ENCODE results near the gene SOWAHD.
"Not testable (repeated sequence)": the region's sequence is repeated elsewhere in the genome, so short reads cannot be mapped to it uniquely, and the experiment has no call there.

The SOWAHD gene

DNA sequence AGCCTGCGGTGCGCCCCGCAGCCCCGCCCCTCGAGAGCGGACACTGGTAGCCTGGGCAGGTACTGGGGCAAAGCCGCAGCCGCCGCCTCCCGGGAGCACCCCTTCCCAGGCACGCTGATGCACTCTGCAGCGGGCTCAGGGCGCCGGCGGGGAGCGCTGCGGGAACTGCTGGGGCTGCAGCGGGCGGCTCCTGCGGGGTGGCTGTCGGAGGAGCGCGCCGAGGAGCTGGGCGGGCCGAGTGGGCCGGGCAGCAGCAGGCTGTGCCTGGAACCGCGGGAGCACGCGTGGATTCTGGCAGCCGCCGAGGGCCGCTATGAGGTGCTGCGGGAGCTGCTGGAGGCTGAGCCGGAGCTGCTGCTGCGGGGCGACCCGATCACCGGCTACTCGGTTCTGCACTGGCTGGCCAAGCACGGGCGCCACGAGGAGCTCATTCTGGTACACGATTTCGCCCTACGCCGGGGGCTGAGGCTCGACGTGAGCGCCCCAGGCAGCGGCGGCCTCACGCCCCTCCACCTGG is 401 bp downstream of the SOWAHD start:
- DNase-seq: no peak

DNA sequence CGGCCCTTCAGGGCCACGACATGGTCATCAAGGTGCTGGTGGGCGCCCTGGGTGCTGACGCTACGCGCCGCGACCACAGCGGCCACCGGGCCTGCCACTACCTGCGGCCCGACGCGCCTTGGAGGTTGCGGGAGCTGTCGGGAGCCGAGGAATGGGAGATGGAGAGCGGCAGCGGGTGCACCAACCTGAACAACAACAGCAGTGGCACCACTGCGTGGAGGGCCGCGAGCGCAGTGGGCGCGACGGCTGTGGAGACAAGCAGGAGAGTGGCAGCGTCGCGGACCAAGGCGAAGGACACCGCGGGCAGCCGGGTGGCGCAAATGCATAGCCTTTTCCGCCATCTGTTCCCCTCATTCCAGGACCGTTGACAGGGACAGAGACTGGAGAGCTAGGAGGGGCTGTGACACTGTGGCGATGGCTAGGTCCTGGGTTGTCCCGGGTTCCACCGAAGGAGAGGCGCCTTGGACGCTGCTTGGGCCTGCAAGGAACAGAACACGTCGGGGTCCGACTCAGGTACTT is 919 bp downstream of the SOWAHD start:
- DNase-seq: no peak

DNA sequence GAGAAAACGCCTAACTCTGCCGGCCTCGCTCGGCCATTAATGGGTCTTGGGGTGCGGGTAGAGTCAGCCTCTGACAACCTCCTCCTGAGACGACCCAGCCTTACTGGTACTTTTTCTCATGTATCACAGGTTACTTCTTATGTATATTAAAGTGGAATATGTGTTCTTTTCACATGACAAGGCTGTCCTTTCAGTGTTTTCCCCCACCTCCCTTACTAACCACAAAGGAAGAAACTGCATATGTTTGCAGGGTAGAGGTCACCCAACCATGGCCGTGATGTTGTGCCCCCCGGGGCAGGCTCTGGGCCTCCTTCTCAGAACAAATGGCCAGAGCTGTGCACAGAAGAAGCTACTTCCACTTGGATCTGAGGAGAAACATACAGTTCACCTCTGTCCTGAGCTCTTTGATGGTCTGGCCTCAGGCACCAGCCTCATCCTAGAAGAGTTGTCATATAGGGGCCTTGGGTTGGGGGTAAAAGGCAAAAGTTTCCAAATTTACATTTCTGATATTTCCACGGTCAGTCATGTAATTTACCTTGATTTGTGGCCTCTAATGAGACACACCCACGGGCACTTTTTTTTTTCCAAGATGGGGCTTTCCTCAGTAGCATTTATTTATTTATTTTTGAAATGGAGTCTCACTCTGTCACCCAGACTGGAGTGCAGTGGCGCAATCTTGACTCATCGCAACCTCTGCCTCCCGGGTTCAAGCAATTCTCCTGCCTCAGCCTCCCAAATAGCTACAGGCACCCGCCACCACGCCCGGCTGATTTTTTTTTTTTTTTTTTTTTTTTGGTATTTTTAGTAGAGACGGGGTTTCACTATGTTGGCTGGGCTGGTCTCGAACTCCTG is 1.9 kb downstream of the SOWAHD start:
- DNase-seq: no peak

DNA sequence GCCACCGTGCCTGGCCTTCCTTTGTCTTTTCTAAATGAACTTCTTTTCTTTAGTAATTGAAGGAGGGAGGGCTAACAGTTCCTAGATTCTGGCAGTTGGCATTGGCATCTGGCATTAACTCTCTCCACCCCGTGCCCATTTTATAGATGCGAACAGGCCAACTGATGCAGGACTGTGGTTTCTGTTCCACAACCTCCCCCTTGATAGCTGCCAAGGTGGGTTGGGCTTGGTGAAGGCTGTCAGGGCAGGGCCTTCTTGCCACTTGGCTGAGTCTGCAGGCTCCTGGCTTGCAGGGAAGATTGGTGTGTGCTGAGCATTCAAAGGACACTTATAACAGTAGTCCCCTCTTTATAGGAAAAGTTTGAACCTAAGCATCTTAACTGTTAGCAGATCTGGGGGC is 4.3 kb downstream of the SOWAHD start:
- no peak for DNase-seq

DNA sequence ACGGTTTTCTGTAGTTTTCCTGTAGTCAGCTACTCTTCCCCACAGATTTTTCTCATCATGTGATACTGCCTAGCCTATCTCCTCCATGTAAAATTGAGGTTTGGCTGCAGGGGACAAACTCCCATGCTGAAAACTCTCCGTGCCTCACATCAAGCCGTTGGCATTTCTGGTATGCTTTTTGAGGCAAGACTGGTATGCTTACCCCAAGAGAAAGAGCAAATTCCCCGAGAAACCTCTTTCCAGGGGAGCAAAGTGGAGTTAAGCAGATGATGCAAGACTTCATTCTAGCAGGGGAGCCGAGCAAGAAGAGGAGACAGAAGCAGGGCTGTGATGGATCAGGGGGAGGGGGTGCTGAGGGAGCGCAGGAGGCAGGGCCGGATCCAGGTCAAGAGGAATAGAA is 4.8 kb downstream of the SOWAHD start:
- DNase-seq: no peak

DNA sequence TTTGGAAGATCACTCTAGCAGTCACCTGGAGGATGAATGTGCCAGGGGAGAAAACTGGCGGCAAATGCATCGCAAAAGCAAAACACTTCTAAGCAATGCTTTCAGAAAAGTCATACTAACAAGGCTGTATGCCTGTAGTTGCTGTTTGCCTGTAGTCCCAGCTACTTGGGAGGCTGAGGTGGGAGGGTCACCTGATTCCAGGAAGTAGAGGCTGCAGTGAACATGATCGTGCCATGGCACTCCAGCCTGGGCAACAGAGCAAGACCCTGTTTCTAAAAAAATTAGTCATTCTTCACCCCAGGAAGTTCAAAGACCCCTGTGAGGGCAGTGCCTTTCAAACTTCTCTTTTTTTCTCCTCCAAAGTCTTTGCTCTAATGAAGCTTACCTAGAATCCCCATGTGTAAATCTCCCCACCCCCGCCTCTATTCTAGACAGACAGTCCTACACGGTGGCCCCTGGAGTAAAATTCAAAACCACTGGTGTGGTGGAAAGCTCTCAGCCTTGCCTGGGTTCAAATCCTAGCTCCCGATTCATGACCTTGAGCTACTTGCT is 5.5 kb downstream of the SOWAHD start:
- DNase-seq: no peak

DNA sequence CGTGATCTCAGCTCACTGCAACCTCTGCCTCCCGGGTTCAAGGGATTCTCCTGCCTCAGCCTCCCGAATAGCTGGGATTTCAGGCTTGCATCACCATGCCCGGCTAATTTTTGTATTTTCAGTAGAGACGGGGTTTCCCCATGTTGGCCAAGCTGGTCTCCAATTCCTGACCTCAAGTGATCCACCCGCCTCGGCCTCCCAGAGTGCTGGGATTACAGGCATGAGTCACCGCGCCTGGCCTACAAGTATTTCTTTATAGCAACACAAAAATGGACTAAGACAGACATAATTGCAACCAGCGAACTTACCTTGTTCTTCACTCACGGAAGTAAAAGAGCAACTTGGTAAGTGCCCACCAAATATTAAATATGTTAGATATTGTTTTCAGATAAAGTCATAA is 10.0 kb downstream of the SOWAHD start:
- DNase-seq: not testable (repeated sequence)

DNA sequence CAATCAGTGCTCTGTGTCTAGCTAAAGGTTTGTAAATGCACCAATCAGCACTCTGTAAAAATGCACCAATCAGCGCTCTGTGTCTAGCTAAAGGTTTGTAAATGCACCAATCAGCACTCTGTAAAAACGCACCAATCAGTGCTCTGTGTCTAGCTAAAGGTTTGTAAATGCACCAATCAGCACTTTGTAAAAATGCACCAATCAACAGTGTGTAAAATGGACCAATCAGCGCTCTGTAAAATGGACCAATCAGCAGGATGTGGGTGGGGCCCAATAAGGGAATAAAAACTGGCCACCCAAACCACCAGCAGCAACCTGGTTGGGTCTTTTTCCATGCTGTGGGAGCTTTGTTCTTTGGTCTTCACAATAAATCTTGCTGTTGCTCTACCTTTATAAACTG is 11.0 kb downstream of the SOWAHD start:
- DNase-seq: not testable (repeated sequence)

DNA sequence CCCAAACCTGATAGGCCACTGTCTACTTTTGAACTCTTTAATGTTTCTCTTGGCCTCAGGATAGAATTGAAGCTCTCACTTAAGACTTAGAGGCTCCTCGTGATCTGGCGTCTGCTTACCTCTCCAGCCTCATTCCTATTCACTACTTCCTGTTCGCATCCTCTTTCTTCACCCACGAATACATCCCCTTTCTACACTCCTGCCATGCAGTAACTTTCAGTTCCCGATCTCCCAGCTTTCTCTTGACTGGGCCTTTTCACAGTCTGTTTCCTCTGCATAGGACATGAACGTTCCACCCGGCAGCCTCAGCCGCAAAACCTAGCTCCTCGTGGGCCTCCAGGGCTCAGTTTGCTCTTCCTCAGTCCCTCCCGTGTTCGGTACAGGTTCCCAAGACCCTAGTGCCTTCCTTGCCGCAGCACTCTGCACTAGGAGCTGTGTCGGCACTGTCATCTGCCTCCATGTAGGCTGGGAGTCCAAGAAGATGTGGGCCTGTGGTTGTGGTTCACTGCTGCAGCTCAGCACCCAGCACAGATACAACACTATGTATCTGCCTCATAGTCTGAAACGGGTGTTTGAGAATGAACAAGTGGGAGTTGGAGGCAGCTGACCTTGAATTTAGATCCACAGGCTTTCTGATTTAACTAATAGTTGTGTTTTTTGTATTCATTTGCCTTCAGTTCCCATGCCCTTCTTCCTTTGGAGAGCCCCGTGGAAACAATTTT is 17.3 kb downstream of the SOWAHD start:
- no peak for DNase-seq

DNA sequence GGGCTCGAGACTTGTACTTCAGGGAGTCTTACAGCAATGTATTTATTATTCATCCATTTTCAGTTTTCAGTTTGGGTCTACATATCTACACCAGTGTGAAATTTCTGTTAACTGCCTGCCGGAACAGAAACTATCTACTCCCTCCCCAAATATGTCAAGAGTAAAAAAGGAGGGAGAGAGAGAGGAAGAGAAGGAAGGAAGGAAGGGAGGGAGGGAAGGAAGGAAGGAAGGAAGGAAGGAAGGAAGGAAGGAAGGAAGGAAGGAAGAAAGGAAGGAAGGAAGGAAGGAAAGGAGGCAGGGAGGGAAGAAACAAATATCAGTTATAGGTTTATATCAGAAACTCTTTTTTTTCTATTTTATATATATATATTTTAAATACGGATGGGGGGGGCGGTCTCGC is 20.4 kb downstream of the SOWAHD start:
- no peak for DNase-seq

DNA sequence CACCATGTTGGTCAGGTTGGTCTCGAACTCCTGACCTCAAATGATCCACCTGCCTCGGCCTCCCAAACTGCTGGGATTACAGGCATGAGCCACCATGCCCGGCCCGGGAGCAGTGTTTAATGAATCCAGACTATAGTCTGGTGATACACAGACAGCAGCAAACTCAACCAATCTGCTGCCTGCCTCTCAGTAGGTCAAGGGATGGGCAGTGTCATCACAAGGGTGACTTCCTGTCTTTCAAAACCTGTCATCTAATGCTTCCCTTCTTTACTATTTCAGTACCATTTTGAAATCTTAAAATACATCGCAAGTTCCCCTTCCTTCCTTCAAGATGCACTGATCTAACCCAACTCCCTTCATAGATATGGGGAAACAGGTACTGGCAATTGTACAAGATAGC is 24.6 kb downstream of the SOWAHD start:
- DNase-seq: no peak

DNA sequence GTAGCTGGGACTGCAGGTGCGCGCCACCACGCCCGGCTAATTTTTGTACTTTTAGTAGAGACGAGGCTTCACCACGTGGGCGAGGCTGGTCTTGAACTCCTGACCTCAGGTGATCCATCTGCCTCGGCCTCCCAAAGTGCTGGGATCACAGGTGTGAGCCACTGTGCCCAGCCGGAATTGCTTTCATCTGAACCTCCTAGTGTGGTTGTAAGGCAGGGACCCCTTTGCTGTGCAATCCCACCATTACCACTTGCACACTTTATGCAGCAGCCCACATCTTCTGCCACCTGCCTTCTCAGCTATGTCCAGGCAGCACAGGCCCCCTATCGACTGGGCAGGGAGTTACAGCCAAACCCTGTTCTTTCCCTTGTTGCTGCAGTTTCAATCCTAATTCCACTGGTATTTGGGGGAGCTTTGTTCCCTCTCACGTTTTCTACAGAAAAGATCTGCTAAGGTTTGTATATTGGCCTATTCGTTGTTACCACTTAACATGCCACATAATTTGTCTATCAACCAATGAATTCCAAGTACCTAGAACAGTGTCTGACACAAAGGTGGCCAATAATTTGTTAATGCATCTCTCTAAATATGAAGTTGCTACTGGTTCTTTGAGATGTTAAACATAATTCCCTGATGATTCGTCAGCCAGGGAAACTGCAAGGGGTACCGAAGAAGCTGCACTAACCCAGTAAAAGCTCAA is 26.5 kb downstream of the SOWAHD start:
- DNase-seq: peak in 1 of 3 experiments; percentile 22

DNA sequence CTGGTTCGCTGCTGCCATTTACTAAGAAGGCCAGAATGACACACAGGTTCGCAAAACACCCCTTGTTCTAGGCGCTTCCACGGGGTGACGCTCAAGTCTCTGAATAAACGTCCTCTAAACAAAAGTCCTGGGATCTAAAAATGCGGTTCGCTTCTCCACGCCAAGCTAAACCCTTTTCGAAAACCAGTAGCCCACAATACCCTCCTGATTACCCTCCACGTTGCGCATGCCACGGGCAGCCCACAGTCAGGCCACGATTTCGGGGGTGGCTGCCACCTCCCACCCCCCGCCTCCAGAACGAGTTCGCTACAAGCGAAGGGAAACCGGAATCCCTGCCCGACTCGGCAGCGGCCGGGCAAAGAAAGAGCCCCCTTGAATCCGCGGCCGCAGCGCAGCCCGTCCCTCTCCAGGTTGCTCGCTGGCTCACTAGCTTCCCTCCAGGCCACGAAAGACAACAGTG is 32.6 kb downstream of the SOWAHD start:
- peak in 1 of 3 experiments; percentile 85 for DNase-seq

DNA sequence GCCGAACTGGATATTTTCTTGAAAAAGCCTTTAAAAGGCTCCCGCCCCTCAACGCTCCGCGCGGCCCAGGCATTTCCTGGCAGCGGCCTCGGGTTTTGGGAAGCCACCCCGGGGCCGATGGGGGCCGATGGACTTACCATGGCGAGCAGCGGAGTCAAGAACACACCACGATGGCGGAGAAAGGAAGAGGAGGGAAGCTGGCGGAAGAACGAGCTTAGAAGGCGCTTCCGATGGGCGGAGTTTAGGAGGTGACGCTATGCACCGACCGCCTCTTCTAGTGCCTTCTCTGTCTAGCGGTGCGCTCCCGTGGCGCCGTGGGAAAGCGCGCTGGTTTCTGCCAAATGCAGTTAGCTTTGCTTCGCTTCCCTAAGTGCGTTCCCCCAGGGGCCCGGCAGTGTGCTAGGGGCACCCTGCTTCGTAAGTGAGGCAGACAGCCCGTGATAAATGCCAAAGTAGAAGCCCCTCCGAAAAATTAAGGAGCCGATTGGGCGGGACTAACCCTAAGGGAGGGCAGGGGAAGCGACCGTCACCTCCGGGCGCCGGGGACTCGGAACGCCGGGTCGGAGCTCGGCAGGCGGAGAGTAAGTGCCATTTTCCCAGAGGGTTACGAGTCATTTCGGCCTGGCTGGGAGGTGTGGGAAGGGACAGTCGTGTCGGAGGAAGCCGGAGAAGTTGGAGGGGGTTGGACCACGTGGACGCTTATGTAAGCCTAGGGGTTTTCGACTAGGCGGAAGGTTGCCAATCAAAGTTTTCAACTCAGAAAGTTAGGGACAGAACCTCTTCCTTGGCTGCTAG is 33.2 kb downstream of the SOWAHD start, which contains the start of gene RPL39:
Gene RPL39 (minus strand): TSS at position 194 of the 795 bp plus-strand sequence. CDS start 54 bp downstream, at position 140.
- DNase-seq: peak; percentile 90 to 95 (median 91)

DNA sequence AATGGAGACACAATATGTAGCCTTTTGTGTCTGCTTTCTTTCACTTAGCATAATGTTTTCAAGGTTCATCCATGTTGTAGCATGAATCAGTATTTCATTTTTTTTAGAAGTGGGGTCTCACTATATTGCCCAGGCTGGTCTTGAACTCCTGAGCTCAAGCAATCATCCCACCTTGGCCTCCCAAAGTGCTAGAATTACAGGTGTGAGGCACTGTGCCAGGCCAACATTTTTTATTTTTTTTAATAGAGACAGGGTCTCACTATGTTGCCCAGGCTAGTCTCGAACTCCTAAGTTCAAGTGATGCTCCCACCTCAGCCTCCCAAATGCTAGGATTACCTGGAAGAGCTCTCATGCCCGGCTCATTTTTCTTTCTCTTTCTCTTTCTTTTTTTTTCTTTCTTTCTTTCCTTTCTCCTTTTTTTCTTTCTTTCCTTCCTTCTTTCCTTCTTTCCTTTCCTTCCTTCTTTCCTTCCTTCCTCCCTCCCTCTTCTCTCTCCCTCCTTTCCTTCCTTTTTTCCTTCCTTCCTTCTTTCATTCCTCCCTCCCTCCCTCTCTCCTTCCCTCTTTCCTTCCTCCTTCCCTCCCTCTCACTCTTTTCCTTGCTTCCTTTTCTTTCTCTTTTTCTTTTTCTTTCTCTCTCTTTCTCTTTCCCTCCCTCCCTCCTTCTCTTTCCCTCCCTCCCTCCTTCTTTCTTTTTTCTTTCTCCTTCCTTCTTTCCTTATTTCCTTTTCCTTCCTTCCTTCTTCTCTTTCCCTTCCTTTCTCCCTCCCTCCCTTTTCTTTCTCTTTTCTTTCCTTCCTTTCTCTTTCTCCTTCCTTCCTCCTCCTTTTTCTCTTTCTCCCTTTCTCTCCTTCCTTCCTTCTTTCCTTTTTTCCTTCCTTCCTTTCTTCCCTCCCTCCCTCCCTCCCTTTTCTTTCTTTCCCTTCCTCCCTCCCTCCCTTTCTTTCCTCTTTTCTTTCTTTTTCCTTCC is 43.1 kb downstream of the SOWAHD start:
- no peak for DNase-seq

DNA sequence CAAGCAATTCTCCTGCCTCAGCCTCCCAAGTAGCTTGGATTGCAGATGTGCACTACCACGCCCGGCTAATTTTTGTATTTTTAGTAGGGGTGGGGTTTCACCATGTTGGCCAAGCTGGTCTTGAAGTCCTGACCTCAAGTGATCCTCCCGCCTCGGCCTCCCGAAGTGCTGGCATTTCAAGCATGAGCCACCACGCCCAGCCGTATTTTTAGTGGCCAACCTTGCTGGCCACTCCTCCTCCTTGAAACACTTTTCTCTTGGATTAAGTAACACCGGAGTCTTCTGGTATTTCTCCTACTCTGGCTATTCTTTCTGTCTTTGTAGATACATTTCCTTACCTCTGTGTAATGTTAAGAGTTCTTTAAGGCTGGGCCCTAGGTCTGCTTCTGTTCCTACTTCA is 44.2 kb downstream of the SOWAHD start:
- no peak for DNase-seq

DNA sequence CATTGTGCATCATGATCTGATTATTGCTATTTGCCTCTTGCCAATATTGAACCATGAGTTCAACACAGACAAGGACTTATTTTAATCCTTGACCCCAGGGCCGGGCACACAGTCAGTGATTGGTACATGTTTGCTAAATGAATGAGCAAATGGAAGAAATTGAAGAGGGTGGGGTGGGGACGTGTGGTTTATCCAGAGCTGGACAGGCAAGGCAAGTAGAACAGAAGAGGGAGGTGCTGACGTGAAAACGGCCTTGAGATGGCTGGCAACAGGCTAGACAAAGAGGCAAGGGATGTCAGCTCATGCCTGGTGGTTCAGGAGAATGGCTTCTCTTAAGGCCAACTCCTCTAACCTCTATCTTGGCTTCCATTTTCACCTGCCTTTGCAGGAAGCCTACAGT is 50.1 kb downstream of the SOWAHD start:
- DNase-seq: not testable (repeated sequence)

DNA sequence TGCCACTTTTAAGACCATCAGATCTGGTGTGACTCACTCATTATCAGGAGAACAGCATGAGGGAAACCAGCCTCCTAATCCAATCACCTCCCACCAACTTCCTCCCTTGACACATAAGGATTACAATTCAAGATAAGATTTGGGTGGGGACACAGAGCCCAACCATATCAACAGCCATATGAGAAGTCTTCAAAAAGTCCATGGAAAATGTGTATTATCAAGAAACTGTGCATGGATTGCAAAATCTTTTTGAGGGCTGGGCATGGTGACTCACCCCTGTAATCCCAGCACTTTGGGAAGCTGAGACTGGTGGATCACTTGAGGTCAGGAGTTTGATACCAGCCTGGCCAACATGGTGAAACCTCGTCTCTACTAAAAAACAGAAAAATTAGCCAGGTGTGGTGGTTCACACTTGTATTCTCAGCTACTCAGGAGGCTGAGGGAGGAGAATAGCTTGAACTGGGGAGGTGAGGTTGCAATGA is 50.8 kb downstream of the SOWAHD start:
- no peak for DNase-seq

All from NCI-H1417 (cell line).